Fibroblast of lung (primary cell): ENCODE data around the gene RNF167. TPM values are rescaled to one million over a fixed set of nuclear protein-coding genes. Genes with fewer than 3 reads are reported as not detected.

Experiments
- DNase-seq, 2 donors: peaks; one replicate each; pipeline versions ENCODE4 v3.0.0 to v3.0.0-alpha.2; 2010; ENCODE audit warnings: low read depth in 2 of 2
- H2AFZ ChIP-seq: 2 replicates; pipeline ENCODE4 v1.5.1; 2012; ENCODE audit warnings: low read length, control low read depth, inconsistent platforms
- H3K27ac ChIP-seq: 2 replicates; pipeline ENCODE4 v1.5.1; 2011; ENCODE audit warnings: low read length, control low read depth; ENCODE audit not compliant: insufficient read depth
- H3K27me3 ChIP-seq: 2 replicates; pipeline ENCODE4 v1.5.1; 2011; ENCODE audit warnings: mild to moderate bottlenecking, low read length; ENCODE audit not compliant: control insufficient read depth, insufficient read depth
- H3K36me3 ChIP-seq: 2 replicates; pipeline ENCODE4 v1.5.1; 2011; ENCODE audit warnings: low read length; ENCODE audit not compliant: control insufficient read depth, insufficient read depth
- H3K4me1 ChIP-seq: 2 replicates; pipeline ENCODE4 v1.5.1; 2011; ENCODE audit warnings: low read length; ENCODE audit not compliant: control insufficient read depth, insufficient read depth; ENCODE audit errors: extremely low read depth
- H3K4me2 ChIP-seq: 2 replicates; pipeline ENCODE4 v1.5.1; 2011; ENCODE audit warnings: low read length, control low read depth; ENCODE audit not compliant: insufficient read depth; ENCODE audit errors: extremely low read depth
- H3K4me3 ChIP-seq, 4 experiments: fragments of 200-600 bp in 1 of 4; sonication (generic) in 1 of 4; replicated peaks in 1 of 4; 2 replicates each; pipeline ENCODE4 v1.5.1; 2011 to 2016; ENCODE audit warnings: low read length in 4 of 4, low read depth in 3 of 4, mild to moderate bottlenecking in 3 of 4, control low read depth in 2 of 4, inconsistent platforms in 1 of 4, mixed read lengths in 1 of 4; ENCODE audit not compliant: insufficient read depth in 1 of 4; ENCODE audit errors: control extremely low read depth in 1 of 4
- H3K79me2 ChIP-seq: 2 replicates; pipeline ENCODE4 v1.5.1; 2012; ENCODE audit warnings: mild to moderate bottlenecking, low read length, inconsistent platforms; ENCODE audit not compliant: control insufficient read depth, insufficient read depth
- H3K9ac ChIP-seq: 2 replicates; pipeline ENCODE4 v1.5.1; 2011; ENCODE audit warnings: mild to moderate bottlenecking, low read length, control low read depth; ENCODE audit not compliant: insufficient read depth
- H3K9me3 ChIP-seq: 2 replicates; pipeline ENCODE4 v1.5.1; 2012; ENCODE audit warnings: low read depth, low read length; ENCODE audit not compliant: control insufficient read depth, insufficient read depth
- H4K20me1 ChIP-seq: 2 replicates; pipeline ENCODE4 v1.5.1; 2011; ENCODE audit warnings: low read length; ENCODE audit not compliant: control insufficient read depth, insufficient read depth; ENCODE audit errors: extremely low read depth
- EZH2 ChIP-seq: IDR thresholded peaks from 2 replicates; pipeline ENCODE4 v1.5.1; 2012; ENCODE audit warnings: low read length, control low read depth, mild to moderate bottlenecking; ENCODE audit errors: missing control alignments
- polyA plus RNA-seq, 2 donors: library from polyadenylated mRNA; depleted of rRNA in 1 of 2; stranded (reverse) in 1 of 2; unstranded in 1 of 2; fragments of >200 nt; gene quantifications; 2 replicates each; pipeline ENCODE4 v1.2.1, GENCODE V29; 2011 to 2012; ENCODE audit warnings: missing spikeins in 1 of 2
- total RNA-seq: library from RNA; depleted of rRNA; stranded (reverse); fragments of >200 nt; gene quantifications from 2 replicates; pipeline ENCODE4 v1.2.1, GENCODE V29; 2014
- TF ChIP-seq, protein P1 (sequence below), 2 donors: IDR thresholded peaks in 1 of 2; conservative IDR thresholded peaks in 1 of 2; 1 replicate in 1 of 2; 2 replicates in 1 of 2; pipeline ENCODE4 v1.5.1; 2011 to 2012; ENCODE audit warnings: low read length in 2 of 2, control low read depth in 1 of 2, inconsistent platforms in 1 of 2, low read depth in 1 of 2, mild to moderate bottlenecking in 1 of 2

Gene RNF167
- total and polyA plus RNA-seq, 2 donors (not counting 1 experiment from before 2014, with no cell fraction given), result 22.8 to 52.6 TPM

DNA sequence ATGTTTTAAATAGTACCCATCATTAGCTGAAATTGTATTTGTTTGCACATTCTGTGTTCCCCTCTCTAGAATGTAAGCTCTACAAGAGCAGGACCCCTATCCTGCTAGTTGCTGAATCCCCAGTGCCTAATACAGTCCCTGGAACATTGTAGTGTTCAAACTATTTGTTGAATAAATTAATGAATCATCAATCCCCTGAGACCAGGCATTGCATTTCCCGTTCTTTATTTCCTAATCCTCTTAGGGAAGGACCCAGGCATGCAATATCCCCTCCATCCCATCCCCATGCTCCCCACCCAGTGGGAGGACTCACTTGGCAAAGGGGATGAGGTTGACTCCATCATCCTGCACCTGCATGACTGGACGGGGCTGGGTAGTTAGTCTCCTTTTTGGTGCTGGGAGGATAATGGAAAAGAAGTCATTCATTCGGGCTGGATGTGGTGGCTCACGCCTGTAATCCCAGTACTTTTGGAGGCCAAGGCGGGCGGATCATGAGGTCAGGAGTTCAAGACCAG lies 54.1 kb downstream of the RNF167 start:
- Histone ChIP-seq H3K79me2 (peaks cover 11% of the 10 kb centered on the region), H3K36me3 (no peaks in the 10 kb centered on the region), H3K27ac (no peak overlapping the region), H3K4me3 (no peak overlapping the region), H3K4me2 (no peak overlapping the region), H3K9me3 (no peaks in the 10 kb centered on the region), H4K20me1 (no peaks in the 10 kb centered on the region), H2AFZ (no peak overlapping the region), H3K9ac (no peak overlapping the region), H3K4me1 (no peaks in the 10 kb centered on the region), H3K27me3 (no peaks in the 10 kb centered on the region)
- no peak for DNase-seq
- no peak for TF ChIP-seq EZH2
- TF ChIP-seq, protein P1, sequence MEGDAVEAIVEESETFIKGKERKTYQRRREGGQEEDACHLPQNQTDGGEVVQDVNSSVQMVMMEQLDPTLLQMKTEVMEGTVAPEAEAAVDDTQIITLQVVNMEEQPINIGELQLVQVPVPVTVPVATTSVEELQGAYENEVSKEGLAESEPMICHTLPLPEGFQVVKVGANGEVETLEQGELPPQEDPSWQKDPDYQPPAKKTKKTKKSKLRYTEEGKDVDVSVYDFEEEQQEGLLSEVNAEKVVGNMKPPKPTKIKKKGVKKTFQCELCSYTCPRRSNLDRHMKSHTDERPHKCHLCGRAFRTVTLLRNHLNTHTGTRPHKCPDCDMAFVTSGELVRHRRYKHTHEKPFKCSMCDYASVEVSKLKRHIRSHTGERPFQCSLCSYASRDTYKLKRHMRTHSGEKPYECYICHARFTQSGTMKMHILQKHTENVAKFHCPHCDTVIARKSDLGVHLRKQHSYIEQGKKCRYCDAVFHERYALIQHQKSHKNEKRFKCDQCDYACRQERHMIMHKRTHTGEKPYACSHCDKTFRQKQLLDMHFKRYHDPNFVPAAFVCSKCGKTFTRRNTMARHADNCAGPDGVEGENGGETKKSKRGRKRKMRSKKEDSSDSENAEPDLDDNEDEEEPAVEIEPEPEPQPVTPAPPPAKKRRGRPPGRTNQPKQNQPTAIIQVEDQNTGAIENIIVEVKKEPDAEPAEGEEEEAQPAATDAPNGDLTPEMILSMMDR (conservative IDR thresholded peaks at IDR 0.05 in 1 of 2, IDR thresholded peaks at IDR 0.05 in 1 of 2; ENCODE audit: low read depth in 1 of 2, low read length in 2 of 2), result no peak

Other genes starting within 250 kb of the RNF167 start
- 16.0 and 16.4 TPM in 2 replicates for gene PELP1, start 236.1 kb upstream of the RNF167 start, total RNA-seq
- 8.6 and 13.1 TPM in 2 replicates for gene PELP1, start 236.1 kb upstream of the RNF167 start, polyA plus RNA-seq
- gene ARRB2, start 229.6 kb upstream of the RNF167 start, total RNA-seq, result 2.8 and 3.3 TPM in 2 replicates
- gene ARRB2, start 229.6 kb upstream of the RNF167 start, polyA plus RNA-seq, result 4.6 and 8.3 TPM in 2 replicates
- gene MED11, start 208.8 kb upstream of the RNF167 start, total RNA-seq, result 9.2 and 10.8 TPM in 2 replicates
- 29.1 and 29.6 TPM in 2 replicates for gene MED11, start 208.8 kb upstream of the RNF167 start, polyA plus RNA-seq
- under 0.01 and 0.51 TPM in 2 replicates for gene ZMYND15, start 200.4 kb upstream of the RNF167 start, total RNA-seq
- gene ZMYND15, start 200.4 kb upstream of the RNF167 start, polyA plus RNA-seq, result 0.05 and 0.11 TPM in 2 replicates
- 0.83 and 4.1 TPM in 2 replicates for gene CXCL16, start 200.3 kb upstream of the RNF167 start, total RNA-seq
- gene CXCL16, start 200.3 kb upstream of the RNF167 start, polyA plus RNA-seq, result 2.0 and 2.4 TPM in 2 replicates
- not detected in 2 replicates for gene TM4SF5, start 168.4 kb upstream of the RNF167 start, total RNA-seq
- not detected in 2 replicates for gene TM4SF5, start 168.4 kb upstream of the RNF167 start, polyA plus RNA-seq
- 0.33 and 1.5 TPM in 2 replicates for gene VMO1, start 153.9 kb upstream of the RNF167 start, total RNA-seq
- 0.40 TPM in 1 of 2 replicates, not detected in the other for gene VMO1, start 153.9 kb upstream of the RNF167 start, polyA plus RNA-seq
- not detected in 2 replicates for gene GLTPD2, start 151.3 kb upstream of the RNF167 start, total RNA-seq
- not detected in 2 replicates for gene GLTPD2, start 151.3 kb upstream of the RNF167 start, polyA plus RNA-seq
- 110 and 163 TPM in 2 replicates for gene PSMB6, start 144.1 kb upstream of the RNF167 start, total RNA-seq
- gene PSMB6, start 144.1 kb upstream of the RNF167 start, polyA plus RNA-seq, result 184 and 272 TPM in 2 replicates
- gene PLD2, start 133.1 kb upstream of the RNF167 start, total RNA-seq, result 13.6 and 14.9 TPM in 2 replicates
- 12.7 and 14.3 TPM in 2 replicates for gene PLD2, start 133.1 kb upstream of the RNF167 start, polyA plus RNA-seq
- gene MINK1, start 106.9 kb upstream of the RNF167 start, total RNA-seq, result 15.9 and 28.6 TPM in 2 replicates
- gene MINK1, start 106.9 kb upstream of the RNF167 start, polyA plus RNA-seq, result 27.2 and 35.6 TPM in 2 replicates
- 1.8 and 2.3 TPM in 2 replicates for gene C17orf107, start 40.7 kb upstream of the RNF167 start, total RNA-seq
- 0.34 and 0.67 TPM in 2 replicates for gene C17orf107, start 40.7 kb upstream of the RNF167 start, polyA plus RNA-seq
- 0.51 and 0.66 TPM in 2 replicates for gene CHRNE, start 37.2 kb upstream of the RNF167 start, total RNA-seq
- 0.19 and 0.23 TPM in 2 replicates for gene CHRNE, start 37.2 kb upstream of the RNF167 start, polyA plus RNA-seq
- not detected in 2 replicates for gene GP1BA, start 8.0 kb upstream of the RNF167 start, total RNA-seq
- gene GP1BA, start 8.0 kb upstream of the RNF167 start, polyA plus RNA-seq, result not detected in 2 replicates
- gene SLC25A11, start 222 bp upstream of the RNF167 start, total RNA-seq, result 50.3 and 59.3 TPM in 2 replicates
- 29.2 and 45.8 TPM in 2 replicates for gene SLC25A11, start 222 bp upstream of the RNF167 start, polyA plus RNA-seq
- gene PFN1, start 8.3 kb downstream of the RNF167 start, total RNA-seq, result 258 and 422 TPM in 2 replicates
- 870 and 1,199 TPM in 2 replicates for gene PFN1, start 8.3 kb downstream of the RNF167 start, polyA plus RNA-seq
- 1.8 and 4.3 TPM in 2 replicates for gene ENO3, start 10.9 kb downstream of the RNF167 start, total RNA-seq
- gene ENO3, start 10.9 kb downstream of the RNF167 start, polyA plus RNA-seq, result 2.0 and 2.3 TPM in 2 replicates
- 42.9 and 62.8 TPM in 2 replicates for gene SPAG7, start 27.5 kb downstream of the RNF167 start, total RNA-seq
- 80.8 and 83.0 TPM in 2 replicates for gene SPAG7, start 27.5 kb downstream of the RNF167 start, polyA plus RNA-seq
- gene CAMTA2, start 47.4 kb downstream of the RNF167 start, total RNA-seq, result 8.5 and 18.3 TPM in 2 replicates
- 12.4 and 16.1 TPM in 2 replicates for gene CAMTA2, start 47.4 kb downstream of the RNF167 start, polyA plus RNA-seq
- 0.26 and 0.33 TPM in 2 replicates for gene INCA1, start 57.3 kb downstream of the RNF167 start, total RNA-seq
- 0.28 and 0.38 TPM in 2 replicates for gene INCA1, start 57.3 kb downstream of the RNF167 start, polyA plus RNA-seq
- 52.4 and 86.0 TPM in 2 replicates for gene KIF1C, start 57.7 kb downstream of the RNF167 start, total RNA-seq
- gene KIF1C, start 57.7 kb downstream of the RNF167 start, polyA plus RNA-seq, result 68.1 and 70.5 TPM in 2 replicates
- 0.26 and 0.66 TPM in 2 replicates for gene SLC52A1, start 95.2 kb downstream of the RNF167 start, total RNA-seq
- gene SLC52A1, start 95.2 kb downstream of the RNF167 start, polyA plus RNA-seq, result not detected in 2 replicates
- gene ZFP3, start 138.2 kb downstream of the RNF167 start, total RNA-seq, result 2.1 and 3.1 TPM in 2 replicates
- 2.2 and 2.6 TPM in 2 replicates for gene ZFP3, start 138.2 kb downstream of the RNF167 start, polyA plus RNA-seq
- gene ZNF232, start 171.6 kb downstream of the RNF167 start, total RNA-seq, result 7.2 and 7.3 TPM in 2 replicates
- 4.2 and 4.6 TPM in 2 replicates for gene ZNF232, start 171.6 kb downstream of the RNF167 start, polyA plus RNA-seq
- gene USP6, start 175.8 kb downstream of the RNF167 start, total RNA-seq, result not detected in 2 replicates
- 0.01 TPM in 1 of 2 replicates, not detected in the other for gene USP6, start 175.8 kb downstream of the RNF167 start, polyA plus RNA-seq